DMS 273 treated with DMSO at 0.1 percent for 48 hours (cell line): ENCODE data around the gene HPX.

ENCODE experiments used
- DNase-seq: peaks from one replicate; lab custom pipeline; 2025; lab: John Stamatoyannopoulos, UW

HPX gene

DNA sequence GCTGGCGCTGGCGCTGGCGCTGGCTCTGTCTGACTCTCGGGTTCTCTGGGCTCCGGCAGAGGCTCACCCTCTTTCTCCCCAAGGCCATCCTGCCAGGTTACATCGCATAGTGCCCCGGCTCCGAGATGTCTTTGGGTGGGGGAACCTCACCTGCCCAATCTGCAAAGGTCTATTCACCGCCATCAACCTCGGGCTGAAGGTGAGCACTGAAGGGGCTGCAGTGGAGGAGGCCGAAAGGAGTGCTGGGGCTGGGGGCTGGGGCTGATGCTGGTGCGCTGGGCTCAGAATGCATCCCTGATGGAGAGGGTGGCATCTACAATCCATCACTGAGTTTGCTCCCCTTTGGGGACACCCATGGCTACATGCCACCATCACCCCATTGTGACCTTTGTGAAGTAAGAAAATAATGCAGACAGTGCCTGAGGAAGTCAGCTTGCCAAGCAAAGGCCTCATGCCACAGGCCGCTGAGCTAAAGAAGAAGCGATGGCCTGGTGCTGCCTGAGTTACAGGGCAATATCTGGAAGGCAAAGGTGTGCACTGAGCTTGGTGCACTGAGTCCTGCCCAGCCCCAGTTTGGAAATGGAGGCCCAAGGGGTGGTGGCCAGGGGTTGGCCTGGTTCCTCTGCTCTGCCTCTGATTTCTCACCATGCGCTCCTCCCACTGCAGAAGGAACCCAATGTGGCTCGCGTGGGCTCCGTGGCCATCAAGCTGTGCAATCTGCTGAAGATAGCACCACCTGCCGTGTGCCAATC lies 49.9 kb downstream of the HPX start:
- no peak for DNase-seq

DNA sequence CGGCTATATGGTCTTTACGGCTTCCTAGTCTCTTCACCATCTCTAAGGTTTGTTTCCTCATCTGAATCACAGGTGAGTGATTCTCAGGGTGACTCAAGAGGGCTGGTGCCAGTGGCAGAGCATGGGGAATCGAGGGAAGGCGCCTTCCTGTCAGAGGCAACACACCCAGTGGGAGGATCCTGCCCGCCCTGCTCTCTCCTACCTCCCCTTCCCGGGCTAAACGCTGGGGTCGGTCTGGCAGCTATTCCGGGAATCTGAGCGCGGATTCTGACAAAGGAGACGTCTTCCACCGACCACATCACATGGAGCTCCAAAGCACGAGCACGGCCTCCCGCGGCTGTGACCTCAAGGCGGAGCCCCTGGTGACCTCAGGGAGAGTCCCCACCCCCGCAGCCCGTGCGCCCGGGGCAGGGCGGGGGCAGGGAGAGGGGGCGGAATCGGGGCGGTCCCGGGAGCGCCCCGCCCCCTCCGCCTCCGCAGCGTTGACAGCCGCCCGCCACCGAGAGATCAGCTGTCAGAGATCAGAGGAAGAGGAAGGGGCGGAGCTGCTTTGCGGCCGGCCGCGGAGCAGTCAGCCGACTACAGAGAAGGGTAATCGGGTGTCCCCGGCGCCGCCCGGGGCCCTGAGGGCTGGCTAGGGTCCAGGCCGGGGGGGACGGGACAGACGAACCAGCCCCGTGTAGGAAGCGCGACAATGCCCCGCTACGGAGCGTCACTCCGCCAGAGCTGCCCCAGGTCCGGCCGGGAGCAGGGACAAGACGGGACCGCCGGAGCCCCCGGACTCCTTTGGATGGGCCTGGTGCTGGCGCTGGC lies 50.7 kb downstream of the HPX start, which contains the start of gene SMPD1:
Gene SMPD1, plus strand, starts transcription at position 570 of the 813 bp plus-strand sequence. Its CDS starts 125 bp downstream, at position 695.
- DNase-seq, result peak; percentile 46

DNA sequence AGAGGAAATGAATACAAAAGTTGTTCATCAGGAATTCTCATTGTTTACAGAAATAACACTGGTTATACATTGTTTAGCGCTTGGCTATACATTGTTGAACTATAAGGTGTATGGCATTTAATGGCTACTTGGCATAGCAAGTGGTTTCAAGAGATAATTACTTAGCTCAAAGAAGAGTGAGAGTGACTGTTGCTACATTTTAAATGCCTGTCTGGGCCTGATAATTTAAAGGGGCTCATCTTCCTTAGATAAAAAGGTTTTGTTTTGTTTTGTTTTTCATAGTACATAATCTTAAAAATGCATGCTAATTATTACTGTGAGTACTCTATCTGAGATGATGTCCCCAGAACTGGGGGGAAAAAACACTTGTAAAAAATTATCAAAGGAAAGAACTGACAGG lies 52.0 kb downstream of the HPX start:
- DNase-seq, result no peak

DNA sequence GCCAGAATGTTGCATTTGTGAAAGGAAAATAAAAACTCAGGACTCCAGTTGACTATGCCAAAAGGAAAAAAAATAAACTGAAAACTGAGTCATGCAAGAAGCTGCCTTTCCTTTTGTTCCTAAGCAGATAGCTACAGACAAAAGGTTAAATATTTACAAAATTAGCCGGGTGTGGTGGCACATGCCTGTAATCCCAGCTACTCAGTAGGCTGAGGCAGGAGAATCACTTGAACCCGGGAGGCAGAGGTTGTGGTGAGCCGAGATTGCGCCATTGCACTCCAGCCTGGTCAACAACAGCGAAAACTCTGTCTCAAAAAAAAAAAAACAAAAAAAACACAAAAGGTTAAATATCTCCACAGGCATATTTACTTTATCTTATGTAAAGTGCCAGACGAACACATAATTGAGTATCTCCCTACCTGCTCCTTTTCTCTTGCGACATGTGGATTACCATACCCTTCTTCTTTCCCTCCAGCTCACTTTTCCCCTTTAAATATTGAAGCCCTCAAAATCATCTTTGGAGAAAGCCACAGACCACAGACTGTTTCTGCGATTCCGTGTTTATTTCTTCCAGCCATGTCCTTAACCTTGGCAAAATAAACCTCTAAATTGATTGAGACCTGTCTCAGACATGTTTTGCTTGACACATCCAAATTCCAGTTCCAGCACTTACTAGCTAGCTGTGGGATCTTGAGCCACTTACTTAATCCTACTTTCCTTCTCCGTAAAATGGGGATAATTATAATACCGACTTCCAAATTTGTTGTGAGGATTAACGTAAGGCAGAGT lies 52.8 kb downstream of the HPX start:
- DNase-seq, result no peak

DNA sequence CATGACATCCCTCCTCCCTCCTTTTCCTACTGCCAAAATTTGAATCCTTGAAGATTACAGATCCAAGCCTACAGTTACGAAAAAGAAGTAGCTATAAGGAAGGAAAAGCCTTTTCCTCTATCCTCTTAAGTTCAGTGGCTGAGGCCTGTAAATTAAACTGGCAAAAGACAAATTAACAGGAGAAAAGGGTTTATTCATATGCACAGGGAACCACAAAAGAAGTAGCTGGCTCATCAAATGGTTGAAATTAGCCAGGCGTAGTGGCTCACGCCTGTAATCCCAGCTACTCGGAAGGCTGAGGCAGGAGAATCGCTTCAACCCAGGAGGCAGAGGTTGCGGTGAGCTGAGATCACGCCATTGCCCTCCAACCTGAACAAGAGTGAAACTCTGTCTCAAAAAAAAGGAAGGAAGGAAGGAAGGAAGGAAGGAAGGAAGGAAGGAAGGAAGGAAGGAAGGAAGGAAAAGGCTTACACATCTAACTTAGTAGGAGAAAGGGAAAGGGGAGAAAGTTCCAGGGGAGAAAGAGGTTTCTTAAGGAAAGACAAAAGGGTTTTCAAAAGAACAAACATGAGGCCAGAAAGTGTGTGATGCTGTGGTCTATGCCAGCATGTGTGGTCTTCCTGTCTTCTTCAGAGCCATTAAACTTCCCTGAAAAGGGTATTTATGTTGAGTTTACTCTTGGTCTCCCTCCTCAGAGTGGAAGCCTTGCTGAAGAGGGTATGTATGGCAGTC lies 55.6 kb downstream of the HPX start:
- no peak for DNase-seq
